HG03460 (cell line): ENCODE results near the gene PIP4K2A.

ENCODE experiments used
- ATAC-seq: cut with Tn5 transposase; IDR thresholded peaks from one replicate; pipeline ENCODE4 v1.9.1; 2021; ENCODE audit not compliant: unreplicated experiment

Gene PIP4K2A

GRCh38 chr10:22669163-22669711 lies 45.1 kb downstream of the PIP4K2A start:
- no peak for ATAC-seq

DNA sequence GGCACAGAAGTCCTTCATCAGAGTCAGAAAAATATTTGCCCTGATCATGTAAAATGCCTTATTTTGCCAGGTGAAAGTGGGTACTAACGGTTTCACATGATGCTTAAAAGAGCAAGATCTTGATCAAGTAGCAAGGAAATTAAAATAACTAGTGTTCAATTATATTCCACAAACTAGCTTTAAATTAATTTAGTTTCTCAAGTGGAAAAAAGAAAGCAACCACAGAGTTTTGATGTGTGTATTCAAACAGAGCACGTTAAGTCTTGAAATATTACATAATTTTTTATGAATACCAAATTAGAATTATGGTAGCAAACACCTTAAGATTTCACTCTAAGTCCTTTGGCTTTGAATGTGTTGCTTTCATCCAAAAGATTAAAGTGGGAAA lies 47.3 kb downstream of the PIP4K2A start:
- no peak for ATAC-seq

DNA sequence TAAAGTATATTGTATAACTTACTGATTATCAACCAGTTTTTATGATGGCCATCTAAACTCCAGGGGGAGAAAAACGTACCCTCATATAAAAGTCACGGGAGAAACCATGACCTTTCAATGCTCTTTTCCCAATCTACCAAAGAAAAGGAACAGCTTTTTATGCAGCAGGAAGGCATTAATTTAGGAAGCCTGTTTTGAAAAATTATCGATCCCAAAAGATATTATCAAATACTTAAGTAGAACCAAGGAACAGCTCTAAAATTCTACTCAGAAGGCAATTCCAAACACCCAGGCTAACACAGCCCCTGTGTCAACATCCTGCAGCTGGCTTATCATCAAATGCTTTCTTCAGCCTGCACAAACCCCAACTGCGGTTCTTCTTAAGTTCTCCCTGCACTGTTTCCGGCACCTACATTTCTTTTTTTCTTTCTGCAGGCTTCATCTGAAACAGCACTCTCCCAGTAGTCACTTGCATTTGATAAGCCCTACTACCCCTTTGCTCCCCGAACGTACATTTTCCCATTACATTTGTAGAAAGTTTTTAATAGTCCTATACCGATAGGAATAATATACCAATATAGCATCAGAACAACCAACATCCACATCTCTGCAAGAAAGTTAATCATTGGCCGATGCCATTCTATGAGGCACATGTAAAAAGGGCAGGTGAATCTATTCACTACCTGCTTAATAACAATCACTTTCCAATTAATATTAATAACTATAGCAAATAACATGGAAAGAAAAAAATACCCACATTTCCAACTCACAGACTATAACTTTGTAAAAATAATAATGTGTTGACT lies 47.9 kb downstream of the PIP4K2A start:
- ATAC-seq = peak; percentile 83

- no peak for ATAC-seq
Measured at GRCh38 chr10:22665329-22665728, 49.0 kb downstream of the PIP4K2A start.

DNA sequence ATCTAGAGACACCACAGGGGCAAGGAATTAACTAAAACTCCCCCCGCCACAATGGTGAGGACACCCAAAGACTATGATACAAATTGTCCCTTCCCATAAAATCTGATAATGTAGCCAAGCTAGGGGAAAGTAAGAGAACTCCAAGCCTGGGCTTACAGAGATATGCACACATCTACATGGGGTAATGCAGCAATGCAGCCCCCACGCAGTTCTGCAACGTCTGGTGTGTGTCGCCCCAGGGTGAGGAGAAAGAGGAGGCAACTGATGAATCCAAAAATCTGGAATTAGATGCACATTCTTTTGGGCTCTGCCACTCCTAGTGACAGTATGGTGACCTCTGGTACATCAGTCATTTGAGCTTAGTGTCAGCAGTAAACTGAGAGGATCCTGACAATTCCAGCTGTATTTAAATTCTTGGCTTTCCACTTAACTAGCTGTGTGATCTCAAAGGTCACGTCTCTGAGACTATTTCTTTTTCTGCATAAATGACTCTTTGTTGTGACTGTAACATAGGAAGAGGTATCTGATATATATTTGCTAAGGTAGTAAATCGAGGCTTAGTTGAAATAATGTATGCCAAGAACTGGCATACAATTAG lies 51.5 kb downstream of the PIP4K2A start:
- no peak for ATAC-seq

DNA sequence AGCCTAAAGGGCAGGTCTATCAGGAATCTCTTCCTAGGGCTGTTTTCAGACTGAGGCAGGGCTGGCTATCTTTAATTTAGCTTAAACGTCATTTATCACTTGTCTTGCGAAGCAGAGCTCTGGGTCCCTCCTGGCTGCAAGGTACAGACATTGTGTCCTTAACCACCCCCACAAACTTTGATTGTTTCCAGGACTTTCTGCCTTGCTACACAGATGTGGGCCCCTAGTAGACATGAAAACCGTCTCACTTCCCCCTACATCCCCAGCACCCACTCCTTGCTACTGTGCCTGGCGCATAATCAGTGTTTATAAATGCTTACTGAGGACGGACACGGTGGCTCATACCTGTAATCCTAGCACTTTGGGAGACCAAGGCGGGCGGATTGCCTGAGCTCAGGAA lies 54.5 kb downstream of the PIP4K2A start:
- no peak for ATAC-seq

DNA sequence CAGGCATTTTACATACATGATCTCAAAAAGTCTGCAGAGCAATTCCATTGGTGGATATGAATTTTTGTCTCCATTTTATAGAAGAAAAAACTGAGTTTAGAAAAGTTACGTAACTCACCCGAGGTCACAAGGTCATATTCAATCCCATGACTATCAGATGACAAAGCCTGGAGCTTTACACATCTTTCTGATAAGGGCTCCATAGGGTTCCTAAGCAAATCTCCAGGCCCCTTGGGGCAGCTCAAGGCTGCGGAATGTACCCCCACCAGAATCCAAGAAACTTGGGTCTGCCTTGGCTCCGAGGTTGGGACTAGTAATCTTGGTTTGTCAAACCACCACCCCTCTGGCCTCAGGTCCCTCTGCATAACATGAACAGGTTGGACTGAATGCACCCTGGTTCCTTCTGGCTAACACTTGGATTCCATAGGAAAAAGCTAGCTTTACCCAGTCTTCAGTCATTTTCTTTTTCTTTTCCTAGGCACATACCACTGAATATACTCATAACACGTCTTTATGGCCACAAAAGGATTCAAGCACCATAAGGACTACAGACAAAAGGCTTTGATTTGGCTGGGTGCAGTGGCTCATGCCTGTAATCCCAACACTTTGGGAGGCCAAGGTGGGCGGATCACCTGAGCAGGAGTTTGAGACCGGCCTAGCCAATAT lies 55.5 kb downstream of the PIP4K2A start:
- no peak for ATAC-seq

DNA sequence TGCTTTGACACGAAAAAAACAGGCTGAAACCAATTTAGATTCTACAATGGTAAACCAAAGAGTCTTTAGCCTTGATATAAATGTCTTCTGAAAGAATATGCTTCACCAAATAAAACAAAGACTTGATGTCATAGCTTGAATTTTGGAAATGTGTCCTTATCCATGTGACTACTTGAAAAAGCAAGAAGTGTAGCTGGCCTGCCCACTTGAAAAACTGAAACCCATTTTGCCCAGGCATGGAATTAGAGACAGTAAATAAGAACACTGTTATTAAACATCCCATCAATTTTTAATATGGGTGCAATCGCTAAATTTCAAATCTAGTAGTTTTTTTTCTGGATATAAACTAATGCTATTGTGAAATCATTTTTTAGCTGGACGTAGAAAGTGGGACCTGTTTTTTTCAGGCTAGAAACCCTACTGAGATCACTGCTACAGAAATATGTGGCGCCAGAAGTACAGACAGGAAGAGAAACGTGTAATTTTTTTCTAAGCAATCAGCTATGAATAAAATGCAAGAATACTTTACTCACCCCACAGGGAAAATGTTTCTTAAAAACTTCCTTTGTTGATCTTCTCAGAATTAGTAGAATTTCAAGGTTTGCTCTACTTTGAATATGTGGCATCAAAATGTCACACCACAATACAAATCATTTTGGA lies 56.7 kb downstream of the PIP4K2A start:
- ATAC-seq = no peak

DNA sequence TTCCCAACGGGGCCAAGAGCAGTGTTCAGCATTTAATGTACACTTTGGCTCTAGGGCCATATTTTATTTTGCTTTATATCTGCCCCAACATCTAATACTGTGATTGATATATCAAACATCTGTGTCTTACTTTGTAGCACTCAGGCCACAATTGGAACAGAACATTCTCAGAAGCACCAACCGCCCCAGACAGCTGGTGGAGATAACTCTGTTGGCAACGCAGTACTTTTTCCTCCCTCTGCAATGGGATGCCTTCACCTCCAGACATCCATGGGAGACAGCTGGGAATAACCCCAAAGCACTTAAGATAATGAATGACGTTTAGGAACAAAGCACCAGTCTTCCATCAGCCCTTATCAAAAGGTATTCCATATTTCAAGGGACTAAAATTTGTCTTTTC lies 57.4 kb downstream of the PIP4K2A start:
- no peak for ATAC-seq

DNA sequence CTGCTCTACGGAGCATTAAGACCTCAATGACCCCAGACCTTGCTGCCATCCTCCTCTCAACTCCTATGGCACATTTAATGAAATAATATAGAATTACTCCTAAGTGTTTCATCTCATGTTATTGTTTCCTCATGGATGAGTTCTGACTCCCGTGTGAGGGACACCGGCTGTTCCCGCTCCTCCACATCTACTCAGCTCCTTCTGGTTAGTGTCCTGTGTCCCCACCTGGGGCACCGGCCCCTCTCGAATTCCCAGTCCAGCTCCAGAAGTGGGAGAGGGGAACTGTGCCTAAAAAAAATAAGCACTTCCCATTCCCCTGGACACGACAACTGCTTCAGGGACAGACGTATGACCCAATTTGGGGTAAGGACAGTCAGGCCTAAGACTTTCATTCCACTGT lies 58.3 kb downstream of the PIP4K2A start:
- no peak for ATAC-seq

GRCh38 chr10:22655312-22655981 lies 58.9 kb downstream of the PIP4K2A start:
- no peak for ATAC-seq

DNA sequence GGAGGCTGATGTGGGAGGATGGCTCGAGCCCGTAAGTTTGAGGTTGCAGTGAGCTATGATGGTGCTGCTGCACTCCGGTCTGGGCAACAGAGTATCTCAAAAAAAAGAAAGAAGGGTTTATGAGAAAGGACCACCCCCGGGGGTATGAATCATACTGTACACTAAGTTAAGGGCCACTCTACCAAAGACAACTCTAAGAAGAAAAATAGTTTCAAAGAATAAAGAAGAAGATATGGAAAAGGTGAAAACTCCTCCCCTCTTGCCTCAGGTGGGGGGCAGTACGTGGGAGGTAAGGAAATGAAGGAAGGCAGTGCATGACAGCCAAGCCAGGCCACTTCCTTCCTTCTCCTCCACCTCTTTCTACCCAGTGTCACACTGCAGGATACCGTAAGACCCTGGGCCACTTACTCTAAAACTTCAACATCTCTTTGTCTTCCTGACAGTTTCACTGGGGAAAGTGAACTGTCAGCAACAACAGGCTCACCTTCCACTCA lies 61.3 kb downstream of the PIP4K2A start:
- no peak for ATAC-seq

DNA sequence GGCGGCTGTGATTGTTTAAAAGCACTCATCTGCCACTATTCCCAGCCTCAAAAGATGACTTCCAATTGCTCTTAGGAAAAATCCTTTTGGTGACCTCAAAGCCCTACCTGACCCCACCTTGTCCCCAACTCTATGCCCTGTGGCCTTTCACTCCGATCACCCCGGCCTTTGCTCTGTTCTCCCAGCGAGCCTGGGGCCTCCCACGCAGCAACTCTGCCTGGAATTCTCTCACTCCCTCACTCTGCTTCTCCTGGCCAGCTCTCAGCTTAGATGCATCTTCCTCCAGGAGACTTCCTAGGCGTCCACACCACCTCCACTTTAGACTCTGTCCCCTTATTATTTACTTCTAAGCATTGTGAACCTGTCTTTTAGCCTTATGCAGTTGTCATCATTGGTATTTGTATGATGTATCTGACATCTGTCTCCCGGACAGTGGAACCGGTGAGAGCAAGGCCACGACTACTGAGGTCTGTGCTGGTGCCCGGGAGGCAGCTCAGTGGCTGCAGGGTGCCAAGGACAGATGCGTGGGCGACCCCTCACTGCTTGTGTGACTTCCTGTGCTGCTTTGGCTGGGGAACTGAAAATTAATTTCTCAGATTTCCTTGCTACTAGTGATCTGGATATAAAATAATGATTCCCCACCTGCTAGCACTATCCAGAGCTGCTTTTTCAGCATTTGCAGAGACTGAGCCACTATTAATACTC lies 63.0 kb downstream of the PIP4K2A start:
- ATAC-seq = no peak

GRCh38 chr10:22649994-22650393 lies 64.4 kb downstream of the PIP4K2A start:
- ATAC-seq = no peak

DNA sequence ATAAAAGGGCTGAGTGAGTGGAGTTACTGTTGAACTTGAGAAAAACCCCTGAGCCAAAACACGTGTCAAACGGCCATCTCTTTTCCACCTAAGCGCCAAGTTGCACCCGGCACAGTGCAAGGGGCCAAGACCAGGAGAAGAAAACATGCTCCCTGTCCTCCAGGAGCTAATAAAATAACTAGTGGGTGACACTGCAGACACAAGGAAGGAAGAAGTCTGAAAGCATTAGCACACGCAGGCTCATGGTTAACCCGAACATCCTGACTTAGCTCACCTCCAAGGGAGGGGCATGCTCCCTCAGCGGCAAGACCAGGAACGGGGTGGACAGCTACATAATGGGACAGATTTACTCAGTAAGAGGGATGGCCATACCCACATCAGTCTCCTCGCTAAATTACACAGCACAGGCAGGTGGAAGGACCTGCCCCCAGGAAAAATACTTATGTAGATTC lies 65.0 kb downstream of the PIP4K2A start:
- peak; percentile 26 for ATAC-seq

GRCh38 chr10:22648547-22648961 lies 65.8 kb downstream of the PIP4K2A start:
- ATAC-seq = peak; percentile 37

- no peak for ATAC-seq
Measured at GRCh38 chr10:22647244-22647643, 67.1 kb downstream of the PIP4K2A start.

GRCh38 chr10:22646388-22646853 lies 68.0 kb downstream of the PIP4K2A start:
- ATAC-seq = peak; percentile 53

DNA sequence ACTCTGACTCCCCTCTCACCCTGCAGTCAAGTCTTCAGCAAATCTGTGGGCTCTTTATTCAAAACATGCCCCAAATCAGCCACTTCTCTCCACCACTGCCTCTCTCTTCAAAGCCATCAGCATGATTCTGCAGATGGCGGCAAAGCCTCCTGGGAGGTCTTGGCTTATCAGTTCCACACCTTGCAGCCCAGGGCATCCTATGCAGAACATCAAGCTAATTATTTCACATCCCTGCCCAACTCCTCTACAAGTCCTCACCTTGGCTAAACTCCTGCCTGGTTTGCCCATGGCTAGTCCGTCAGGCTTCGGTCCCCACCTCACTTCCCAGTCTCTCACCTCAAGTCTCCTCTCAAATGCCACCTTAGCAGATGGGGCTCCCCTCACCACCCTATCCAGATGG lies 70.2 kb downstream of the PIP4K2A start:
- ATAC-seq = no peak

DNA sequence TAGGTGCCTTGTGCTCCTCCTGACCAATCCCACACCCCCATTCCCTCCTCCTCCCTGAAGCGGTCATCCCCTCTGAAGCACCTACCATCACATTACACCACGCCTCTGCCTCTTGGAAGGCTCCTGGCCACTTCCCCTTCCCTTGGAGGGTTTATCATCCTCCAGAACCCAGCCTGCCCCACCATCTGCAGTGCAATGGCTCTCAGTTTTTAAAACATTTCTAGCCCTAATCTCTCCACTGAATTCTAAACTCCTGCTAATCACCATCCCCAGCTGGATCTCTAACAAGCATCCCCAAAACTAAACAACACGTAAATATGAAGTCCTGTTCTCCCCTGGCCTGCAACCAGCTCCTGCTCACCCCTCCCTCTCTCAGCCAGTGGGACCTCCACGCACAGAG lies 70.6 kb downstream of the PIP4K2A start:
- no peak for ATAC-seq
